Activated CD8-positive, alpha-beta memory T cell treated with anti-CD3 and anti-CD28 coated beads, Interleukin-2, amount 50 U/mL, for 1 hour (primary cell): ENCODE data around the gene THAP5.

Source experiments
- DNase-seq: peaks from one replicate; pipeline ENCODE4 v3.0.0-alpha.2; 2020; ENCODE audit errors: extremely low read depth

Gene THAP5

DNA sequence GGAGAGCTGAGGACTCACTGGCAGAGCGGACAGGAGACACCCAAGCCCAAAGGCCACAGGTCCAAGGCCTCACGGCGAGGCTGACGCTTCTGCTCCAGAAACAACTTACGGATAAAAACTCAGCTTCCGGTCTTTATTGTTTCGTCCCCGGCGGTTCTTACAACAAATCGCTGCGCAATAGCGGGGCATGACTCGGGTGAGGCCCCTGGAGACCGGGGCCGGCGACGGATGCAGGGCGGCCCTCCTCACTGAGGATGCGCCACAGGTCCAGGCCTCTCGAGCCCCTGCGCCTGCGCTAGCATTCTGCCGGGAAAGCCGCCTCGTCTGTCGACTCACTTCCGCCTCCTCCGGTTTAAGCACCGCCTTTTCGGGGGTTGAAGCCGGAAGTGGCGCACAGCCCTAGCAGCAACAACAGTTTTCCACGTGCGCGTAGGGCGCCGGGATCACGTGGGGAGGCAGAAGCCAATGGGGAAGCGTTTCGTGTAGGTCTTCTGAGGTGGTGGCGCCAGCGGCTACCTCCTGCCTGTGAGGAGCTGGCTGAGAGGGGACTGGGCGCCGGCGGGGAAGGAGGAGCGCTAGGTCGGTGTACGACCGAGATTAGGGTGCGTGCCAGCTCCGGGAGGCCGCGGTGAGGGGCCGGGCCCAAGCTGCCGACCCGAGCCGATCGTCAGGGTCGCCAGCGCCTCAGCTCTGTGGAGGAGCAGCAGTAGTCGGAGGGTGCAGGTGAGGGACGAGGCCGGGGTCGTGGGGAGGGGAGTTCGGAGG is at the start of gene THAP5, which contains the start of gene DNAJB9:
Gene THAP5 (minus strand): TSS at position 326 of the 765 bp plus-strand sequence. CDS start 137 bp downstream, at position 189.
Gene DNAJB9 (plus strand): TSS at position 494 of the 765 bp plus-strand sequence. CDS start 1,853 bp downstream, outside the sequence.
- DNase-seq = peak; percentile 98

DNA sequence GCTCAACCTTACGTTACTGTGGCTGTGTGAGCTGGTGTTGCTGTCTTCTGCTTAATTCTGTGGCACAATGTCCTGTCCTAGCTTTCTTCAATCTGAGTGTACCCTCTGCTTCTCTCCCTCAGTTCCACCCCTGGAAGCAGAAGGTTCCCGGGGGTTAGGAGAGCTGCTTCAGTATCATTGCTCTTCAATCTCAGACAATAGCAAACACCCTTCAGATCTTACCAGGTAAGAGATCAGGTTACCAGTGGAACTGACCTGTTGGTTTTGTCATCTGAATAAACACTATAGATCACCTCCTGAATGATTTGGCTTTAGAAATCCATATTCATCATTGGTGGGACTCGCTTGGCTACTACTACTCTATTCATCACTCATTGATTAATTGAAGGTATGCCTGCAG is 48.5 kb upstream of the THAP5 start:
- DNase-seq = no peak

DNA sequence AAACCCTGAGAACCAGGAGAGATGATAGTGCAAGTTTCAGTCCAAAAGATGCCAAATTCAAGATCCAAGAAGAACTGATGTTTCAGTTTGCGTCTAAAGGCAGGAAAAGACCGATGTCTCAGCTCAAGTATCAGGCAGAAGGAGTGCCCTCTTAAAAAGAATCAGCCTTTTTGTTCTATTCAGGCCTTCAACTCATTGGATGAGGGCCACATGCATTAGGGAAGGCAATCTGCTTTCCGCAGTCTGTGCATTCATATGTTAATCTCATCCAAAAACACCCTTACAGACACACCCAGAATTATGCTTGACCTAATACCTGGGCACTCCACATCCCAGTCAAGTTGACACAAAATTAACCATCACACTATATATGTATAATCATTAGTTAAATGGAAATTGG is 45.4 kb upstream of the THAP5 start:
- DNase-seq = no peak

GRCh38 chr7:108613949-108614381 is 44.5 kb upstream of the THAP5 start:
- no peak for DNase-seq

DNA sequence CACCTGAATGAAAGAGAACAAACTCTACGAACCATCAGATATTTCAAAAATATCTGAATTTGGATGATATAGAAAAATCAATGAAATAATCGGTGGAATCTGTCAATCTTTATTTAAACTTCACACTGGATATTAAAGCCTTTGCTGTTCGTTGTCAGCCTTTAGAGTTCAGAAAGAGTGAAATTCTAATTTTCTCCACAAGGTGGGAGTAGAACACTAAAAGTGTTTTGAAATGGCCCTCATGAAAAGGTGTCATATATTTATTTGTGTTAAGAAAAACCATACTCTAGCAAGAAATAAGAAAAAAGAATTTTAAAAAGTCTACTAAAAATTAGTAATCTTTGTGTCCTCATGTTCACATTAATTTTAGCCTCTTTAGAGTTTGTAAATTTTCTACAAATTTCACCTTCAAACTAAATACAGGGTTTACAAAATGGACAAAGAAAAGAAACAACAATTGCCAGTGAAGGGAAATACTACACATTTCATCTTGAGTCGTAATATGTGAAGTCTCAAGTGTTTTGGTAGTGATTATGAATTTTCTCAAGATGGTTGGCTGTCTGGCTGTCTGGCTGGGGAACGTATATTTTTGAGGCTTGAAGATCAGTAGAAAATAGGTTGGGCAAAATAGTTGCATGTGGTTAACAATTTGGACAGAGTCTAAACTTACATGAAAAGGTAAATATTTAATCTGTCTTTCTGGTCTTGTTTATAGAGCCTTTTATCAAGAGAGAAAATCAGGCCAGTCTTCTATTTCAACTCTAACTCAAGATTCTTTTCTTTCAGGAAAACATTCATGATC is 43.8 kb upstream of the THAP5 start:
- DNase-seq = no peak

GRCh38 chr7:108611268-108611667 is 41.8 kb upstream of the THAP5 start:
- no peak for DNase-seq

DNA sequence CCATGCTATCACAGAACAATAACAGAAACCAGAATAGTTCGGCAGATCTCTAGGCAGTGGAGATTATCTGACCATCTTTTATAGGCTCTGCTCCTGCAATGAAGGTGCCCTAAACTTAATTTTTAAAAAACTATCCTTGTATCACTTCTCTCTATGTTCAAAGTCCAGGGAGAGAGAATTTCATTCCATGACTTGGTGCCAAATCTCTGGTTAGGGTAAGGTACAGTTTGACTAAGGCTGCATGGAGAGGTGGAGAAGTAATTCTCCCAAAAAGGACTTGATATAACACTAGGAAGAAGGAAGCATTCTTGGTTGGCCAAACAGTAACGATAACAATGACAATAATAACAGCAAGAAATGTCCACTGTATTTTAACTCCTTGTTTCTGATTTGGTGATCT is 40.1 kb upstream of the THAP5 start:
- no peak for DNase-seq

DNA sequence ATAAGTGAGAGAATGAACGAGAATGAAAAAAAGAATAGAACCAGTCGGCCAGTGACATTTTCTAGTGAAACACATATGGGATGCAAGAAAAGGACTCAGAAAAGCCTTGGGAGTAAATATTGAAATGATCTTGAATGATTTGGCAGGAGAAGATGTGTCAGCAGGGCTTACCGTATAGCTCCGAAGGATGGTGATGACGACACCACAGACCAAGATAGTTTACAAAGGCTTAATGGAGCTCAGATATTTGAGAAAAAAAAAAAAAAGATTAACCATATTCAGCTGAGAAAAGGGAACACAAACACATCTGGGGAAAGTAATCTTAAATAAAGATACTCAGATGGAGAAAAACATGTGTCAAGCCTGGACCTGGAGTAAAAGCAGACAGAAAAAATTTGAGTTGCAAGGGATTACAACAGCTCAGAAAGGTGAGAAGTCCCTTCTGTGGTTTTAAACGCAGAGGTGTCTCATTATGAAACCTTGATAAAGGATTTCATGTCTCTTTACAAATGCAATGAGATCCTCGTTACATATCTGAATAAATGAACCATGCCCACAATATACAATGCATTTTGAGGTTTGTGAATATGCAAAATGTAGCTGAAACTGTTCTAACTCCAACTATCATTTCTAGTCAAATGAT is 36.2 kb upstream of the THAP5 start:
- no peak for DNase-seq

DNA sequence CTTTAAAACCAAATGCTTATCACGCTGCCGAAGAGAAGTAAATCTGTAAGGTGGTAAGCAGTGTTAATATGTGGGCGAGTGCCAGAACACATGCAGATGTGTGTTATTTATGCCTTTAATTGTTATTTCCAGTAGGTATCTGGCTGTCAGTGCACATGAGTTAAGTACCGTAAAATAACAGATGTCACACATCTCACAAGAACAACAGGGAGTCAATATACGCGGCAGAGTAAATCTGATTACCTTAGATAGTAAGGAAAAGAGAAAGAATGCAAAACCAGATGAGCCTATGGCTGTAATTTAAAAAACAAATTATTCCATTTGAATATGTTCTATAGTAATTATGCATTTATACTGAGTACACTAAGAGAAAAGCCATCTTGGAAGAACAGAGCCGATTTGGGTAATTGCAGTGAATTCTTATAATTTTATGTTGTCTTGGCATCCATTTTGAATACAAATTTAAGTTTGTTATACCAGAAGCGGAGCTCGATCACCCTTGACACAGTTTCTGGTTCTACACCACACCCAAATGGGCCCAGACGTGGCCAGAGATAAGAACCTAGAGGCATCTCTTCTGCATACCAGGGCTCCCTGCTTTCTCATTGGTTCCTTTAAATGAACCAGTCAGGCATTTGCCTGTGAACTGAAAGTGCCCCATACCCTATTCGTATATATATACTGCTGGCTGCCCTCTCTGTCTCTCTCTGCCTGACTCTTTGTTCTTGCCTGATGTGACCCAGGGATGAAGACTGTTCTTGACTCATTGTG is 35.0 kb upstream of the THAP5 start:
- DNase-seq = no peak

DNA sequence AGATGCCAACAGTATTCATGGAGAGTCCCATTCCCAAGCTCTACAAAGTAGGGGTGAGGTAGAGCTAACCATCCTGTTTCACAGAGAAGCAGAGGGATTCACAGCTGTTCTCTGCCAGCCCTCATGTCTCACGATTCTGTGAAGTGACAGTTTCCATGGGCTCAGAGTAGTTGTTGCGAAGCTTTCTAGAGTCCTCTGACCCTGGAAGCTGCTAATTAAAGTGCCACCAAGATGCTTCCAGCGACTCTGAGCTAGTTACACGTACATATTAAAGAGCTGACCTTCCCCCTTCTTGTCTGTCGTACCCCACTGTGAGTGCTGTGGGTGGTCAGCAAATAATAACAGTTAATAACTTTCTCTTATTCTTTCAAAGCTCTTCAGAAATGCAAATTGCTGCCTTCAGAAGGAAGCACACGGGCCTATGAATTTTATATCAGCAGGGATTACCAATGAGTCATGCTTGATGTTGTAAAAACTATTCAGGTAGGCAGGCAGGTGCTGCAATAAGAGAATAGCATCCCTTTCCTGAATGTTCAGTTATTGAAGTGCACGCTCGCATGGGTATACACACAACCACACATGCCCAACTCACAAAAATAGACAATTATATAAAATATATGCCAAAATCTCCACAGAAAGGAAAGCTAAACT is 34.3 kb upstream of the THAP5 start:
- no peak for DNase-seq

GRCh38 chr7:108600399-108600798 is 30.9 kb upstream of the THAP5 start:
- DNase-seq = no peak

DNA sequence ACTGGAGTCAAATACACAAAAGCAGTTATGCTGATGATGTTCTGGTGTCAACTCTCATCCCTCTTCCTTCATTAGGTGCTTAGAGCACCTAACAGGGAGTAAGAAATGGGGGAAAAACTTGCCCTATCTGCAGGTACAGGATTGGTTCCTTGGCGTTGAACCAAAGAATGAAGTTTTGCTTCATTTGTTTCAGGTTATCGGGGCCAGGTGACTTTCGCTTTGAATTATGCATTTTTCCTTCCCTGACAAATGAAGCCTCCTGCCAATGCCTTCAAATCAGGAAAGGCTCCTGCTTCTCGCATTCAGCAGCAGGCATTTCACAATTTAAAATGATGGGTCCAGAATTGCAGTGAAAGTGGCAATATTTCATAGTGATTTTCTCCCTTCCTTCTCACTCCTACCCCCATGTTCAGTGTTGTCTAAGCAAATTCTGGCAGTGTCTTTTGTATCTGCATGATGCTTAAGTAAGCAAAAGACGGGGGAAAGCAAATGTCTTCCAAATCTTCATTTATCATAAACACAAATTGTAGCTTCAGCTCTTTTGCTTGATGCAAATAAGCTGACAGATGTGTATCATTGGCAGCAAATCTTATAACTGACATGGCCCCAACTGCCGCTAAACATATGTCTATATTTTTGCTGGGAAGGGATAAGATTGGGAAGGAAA is 29.5 kb upstream of the THAP5 start:
- DNase-seq = no peak

- no peak for DNase-seq
Measured at GRCh38 chr7:108598153-108598552, 28.6 kb upstream of the THAP5 start.

- no peak for DNase-seq
Measured at GRCh38 chr7:108596560-108596959, 27.1 kb upstream of the THAP5 start.

- no peak for DNase-seq
Measured at GRCh38 chr7:108592646-108593201, 23.2 kb upstream of the THAP5 start.

GRCh38 chr7:108590606-108591005 is 21.1 kb upstream of the THAP5 start:
- DNase-seq = no peak

DNA sequence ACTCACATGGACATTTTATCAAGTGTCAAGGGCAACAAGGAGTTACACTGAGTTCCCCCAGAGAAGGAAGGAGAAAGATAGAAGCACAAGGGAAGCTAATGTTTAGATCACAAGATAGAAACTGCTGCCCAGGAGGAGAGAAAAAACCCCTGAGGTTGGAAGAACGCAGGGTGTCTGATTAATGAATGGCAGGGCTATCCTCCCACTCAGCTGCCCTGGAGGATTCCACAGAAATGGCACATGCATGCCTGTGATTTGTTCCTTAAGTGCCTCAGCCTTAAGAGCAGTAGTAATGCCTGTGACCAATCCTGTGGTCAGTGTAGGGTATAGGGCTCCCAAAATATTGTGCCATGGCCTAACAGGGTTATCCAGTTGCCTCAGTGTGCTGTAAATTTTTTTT is 20.4 kb upstream of the THAP5 start:
- DNase-seq = no peak

GRCh38 chr7:108589199-108589598 is 19.7 kb upstream of the THAP5 start:
- no peak for DNase-seq

- DNase-seq = no peak
Measured at GRCh38 chr7:108586274-108586710, 16.8 kb upstream of the THAP5 start.

GRCh38 chr7:108585843-108586242 is 16.3 kb upstream of the THAP5 start:
- DNase-seq = no peak
